ENCODE results near the gene RGS11. TPM values are rescaled to one million over a fixed set of nuclear protein-coding genes. Genes with fewer than 3 reads are reported as not detected.

The RGS11 gene
- polyA plus RNA-seq, 2 of the 4 experiments (the other 2 are of a cell fraction), result 2.1 to 5.3 TPM

DNA sequence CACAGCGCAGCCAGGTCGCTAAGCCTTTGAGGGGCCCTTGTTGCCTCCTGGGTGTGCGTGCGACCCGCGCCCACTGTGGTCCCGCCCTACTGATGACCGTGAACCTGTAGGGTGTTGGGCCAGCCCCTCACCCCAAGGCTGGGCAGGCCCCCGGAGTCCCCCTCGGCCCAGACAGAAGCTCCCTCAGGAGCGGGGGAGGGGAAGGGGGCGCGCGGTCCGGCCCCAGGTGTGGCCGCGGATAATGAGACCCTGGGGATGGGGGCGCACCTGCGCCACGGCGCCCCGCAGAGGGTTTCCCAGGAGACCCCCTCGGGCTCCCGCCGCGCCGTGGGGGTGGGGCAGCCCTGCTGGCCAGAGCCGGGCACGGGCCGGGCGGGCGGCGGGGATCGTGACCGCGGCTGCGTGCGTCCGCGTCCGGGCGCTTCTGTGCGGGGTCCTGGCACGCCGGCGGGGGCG, 4.3 kb upstream of the RGS11 start:
- POLR2A ChIA-PET, result no interaction called here
- TF ChIP-seq ZFP36 (IDR thresholded peaks at IDR 0.05; ENCODE audit: borderline replicate concordance, partially characterized antibody), result no peak
- TF ChIP-seq CBX2 (IDR thresholded peaks at IDR 0.05; ENCODE audit: borderline replicate concordance, low read depth), result no peak
- TF ChIP-seq EHMT2 (IDR thresholded peaks at IDR 0.05; ENCODE audit: low read depth), result no peak
- no peak for TF ChIP-seq MYC (IDR thresholded peaks at IDR 0.05; ENCODE audit: borderline replicate concordance, low read length)
- TF ChIP-seq, protein P1, sequence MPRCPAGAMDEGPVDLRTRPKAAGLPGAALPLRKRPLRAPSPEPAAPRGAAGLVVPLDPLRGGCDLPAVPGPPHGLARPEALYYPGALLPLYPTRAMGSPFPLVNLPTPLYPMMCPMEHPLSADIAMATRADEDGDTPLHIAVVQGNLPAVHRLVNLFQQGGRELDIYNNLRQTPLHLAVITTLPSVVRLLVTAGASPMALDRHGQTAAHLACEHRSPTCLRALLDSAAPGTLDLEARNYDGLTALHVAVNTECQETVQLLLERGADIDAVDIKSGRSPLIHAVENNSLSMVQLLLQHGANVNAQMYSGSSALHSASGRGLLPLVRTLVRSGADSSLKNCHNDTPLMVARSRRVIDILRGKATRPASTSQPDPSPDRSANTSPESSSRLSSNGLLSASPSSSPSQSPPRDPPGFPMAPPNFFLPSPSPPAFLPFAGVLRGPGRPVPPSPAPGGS (IDR thresholded peaks at IDR 0.05), result no peak
- no peak for TF ChIP-seq CHD2 (IDR thresholded peaks at IDR 0.05; ENCODE audit: low read length, partially characterized antibody)
- no peak for TF ChIP-seq NFE2L2 (conservative IDR thresholded peaks at IDR 0.05; ENCODE audit: low read length)
- no peak for TF ChIP-seq CHD4 (IDR thresholded peaks at IDR 0.05; ENCODE audit: borderline replicate concordance)
- TF ChIP-seq JUN (IDR thresholded peaks at IDR 0.05), result no peak
- no peak for TF ChIP-seq RFX5 (IDR thresholded peaks at IDR 0.05)
- no peak for TF ChIP-seq ZNF302 (CRISPR knock-in tag; IDR thresholded peaks at IDR 0.05)
- TF ChIP-seq ZC3H11A (IDR thresholded peaks at IDR 0.05), result no peak
- no peak for TF ChIP-seq RCOR1 (IDR thresholded peaks at IDR 0.05; ENCODE audit: low read depth, low read length)
- TF ChIP-seq ESRRA (IDR thresholded peaks at IDR 0.05; ENCODE audit: borderline replicate concordance, low read length), result no peak
- TF ChIP-seq, protein P2, sequence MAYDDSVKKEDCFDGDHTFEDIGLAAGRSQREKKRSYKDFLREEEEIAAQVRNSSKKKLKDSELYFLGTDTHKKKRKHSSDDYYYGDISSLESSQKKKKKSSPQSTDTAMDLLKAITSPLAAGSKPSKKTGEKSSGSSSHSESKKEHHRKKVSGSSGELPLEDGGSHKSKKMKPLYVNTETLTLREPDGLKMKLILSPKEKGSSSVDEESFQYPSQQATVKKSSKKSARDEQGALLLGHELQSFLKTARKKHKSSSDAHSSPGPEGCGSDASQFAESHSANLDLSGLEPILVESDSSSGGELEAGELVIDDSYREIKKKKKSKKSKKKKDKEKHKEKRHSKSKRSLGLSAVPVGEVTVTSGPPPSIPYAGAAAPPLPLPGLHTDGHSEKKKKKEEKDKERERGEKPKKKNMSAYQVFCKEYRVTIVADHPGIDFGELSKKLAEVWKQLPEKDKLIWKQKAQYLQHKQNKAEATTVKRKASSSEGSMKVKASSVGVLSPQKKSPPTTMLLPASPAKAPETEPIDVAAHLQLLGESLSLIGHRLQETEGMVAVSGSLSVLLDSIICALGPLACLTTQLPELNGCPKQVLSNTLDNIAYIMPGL (CRISPR knock-in tag; IDR thresholded peaks at IDR 0.05; ENCODE audit: borderline replicate concordance), result no peak
- no peak for TF ChIP-seq POLR2A (IDR thresholded peaks at IDR 0.05; ENCODE audit: low read length)
- no peak for TF ChIP-seq POLR2AphosphoS2 (conservative IDR thresholded peaks at IDR 0.05; ENCODE audit: low read length)
- TF ChIP-seq, protein P3, sequence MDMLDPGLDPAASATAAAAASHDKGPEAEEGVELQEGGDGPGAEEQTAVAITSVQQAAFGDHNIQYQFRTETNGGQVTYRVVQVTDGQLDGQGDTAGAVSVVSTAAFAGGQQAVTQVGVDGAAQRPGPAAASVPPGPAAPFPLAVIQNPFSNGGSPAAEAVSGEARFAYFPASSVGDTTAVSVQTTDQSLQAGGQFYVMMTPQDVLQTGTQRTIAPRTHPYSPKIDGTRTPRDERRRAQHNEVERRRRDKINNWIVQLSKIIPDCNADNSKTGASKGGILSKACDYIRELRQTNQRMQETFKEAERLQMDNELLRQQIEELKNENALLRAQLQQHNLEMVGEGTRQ (IDR thresholded peaks at IDR 0.05), result no peak
- TF ChIP-seq RNF2 (IDR thresholded peaks at IDR 0.05; ENCODE audit: borderline replicate concordance, low read depth), result no peak
- TF ChIP-seq, protein P4, sequence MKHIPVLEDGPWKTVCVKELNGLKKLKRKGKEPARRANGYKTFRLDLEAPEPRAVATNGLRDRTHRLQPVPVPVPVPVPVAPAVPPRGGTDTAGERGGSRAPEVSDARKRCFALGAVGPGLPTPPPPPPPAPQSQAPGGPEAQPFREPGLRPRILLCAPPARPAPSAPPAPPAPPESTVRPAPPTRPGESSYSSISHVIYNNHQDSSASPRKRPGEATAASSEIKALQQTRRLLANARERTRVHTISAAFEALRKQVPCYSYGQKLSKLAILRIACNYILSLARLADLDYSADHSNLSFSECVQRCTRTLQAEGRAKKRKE (CRISPR knock-in tag; IDR thresholded peaks at IDR 0.05; ENCODE audit: low read depth), result no peak
- no peak for DNase-seq (ENCODE audit: low read depth in 1 of 2, low spot score in 1 of 2)
- 20% methylated on average over 1 of the region's 47 CpGs for WGBS (ENCODE audit: missing lambda C conversion rate)
- Histone ChIP-seq H3K4me2 (peak overlapping the region; percentile 99), H3K4me3 (peak overlapping the region; percentile 57), H3K27ac (peak overlapping the region; percentile 63 to 89; a peak in 4 of 6 replicates), H3K4me1 (peaks cover 11% of the 10 kb centered on the region), H3K9me3 (no peaks in the 10 kb centered on the region)
- FAIRE-seq, result no peak
- CTCF ChIA-PET, result interaction anchor here (1.3 to 2.7 kb wide), 4 partner anchors 19 to 183 kb away, joined by 5 to 8 read pairs (median 6); partner anchors contain the start of gene AXIN1
- ATAC-seq, result no peak

DNA sequence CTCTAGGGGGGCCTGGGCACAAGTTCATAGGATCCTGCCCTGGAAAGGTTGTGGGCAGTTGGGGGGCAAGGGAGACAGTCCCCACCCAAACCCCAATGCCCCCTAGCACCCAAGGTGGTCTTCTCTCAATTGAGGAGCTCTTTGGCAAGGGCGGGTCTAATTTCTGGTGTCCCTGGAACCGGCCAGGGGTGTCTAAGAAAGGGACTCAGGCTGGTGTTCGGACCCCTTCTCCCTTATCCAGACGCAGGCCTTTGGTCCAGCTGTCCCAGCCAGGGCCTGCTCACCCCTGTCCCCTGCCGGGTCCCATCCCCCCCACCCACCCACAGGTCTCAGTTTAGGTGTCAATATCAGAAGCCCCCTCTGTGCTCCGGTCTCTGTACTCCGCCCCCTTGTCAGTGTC, 3.8 kb upstream of the RGS11 start:
- Histone ChIP-seq H3K4me3 (no peak overlapping the region; the same call in 2 of the 3 replicates), H3K9me3 (no peaks in the 10 kb centered on the region), H3K27ac (peak overlapping the region in 1 of 2 experiments; percentile 89; a peak in 2 of 6 replicates), H3K4me1 (peaks cover 16% of the 10 kb centered on the region), H3K4me2 (peak overlapping the region; percentile 99; the same call in 2 of the 3 replicates)
- FAIRE-seq (no peak), ATAC-seq (no peak), DNase-seq (ENCODE audit: low read depth in 1 of 2, low spot score in 1 of 2) (no peak)
- ChIA-PET POLR2A (no interaction called here), CTCF (interaction anchor here (1.3 to 2.7 kb wide), 4 partner anchors 20 to 183 kb away, joined by 5 to 8 read pairs (median 6); partner anchors contain the start of gene AXIN1)
- TF ChIP-seq HOXA7 (CRISPR knock-in tag; IDR thresholded peaks at IDR 0.05) (no peak), CBX8 (IDR thresholded peaks at IDR 0.05) (no peak), HOXB5 (CRISPR knock-in tag; IDR thresholded peaks at IDR 0.05) (no peak)
- TF ChIP-seq, protein P5, sequence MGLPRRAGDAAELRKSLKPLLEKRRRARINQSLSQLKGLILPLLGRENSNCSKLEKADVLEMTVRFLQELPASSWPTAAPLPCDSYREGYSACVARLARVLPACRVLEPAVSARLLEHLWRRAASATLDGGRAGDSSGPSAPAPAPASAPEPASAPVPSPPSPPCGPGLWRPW (IDR thresholded peaks at IDR 0.05), result no peak
- 88% methylated on average over 7 of the region's 7 CpGs for WGBS (ENCODE audit: missing lambda C conversion rate)
